ENCODE results near the gene DIAPH3. TPM values are rescaled to one million over a fixed set of nuclear protein-coding genes. Genes with fewer than 3 reads are reported as not detected.

DIAPH3 gene, protein sequence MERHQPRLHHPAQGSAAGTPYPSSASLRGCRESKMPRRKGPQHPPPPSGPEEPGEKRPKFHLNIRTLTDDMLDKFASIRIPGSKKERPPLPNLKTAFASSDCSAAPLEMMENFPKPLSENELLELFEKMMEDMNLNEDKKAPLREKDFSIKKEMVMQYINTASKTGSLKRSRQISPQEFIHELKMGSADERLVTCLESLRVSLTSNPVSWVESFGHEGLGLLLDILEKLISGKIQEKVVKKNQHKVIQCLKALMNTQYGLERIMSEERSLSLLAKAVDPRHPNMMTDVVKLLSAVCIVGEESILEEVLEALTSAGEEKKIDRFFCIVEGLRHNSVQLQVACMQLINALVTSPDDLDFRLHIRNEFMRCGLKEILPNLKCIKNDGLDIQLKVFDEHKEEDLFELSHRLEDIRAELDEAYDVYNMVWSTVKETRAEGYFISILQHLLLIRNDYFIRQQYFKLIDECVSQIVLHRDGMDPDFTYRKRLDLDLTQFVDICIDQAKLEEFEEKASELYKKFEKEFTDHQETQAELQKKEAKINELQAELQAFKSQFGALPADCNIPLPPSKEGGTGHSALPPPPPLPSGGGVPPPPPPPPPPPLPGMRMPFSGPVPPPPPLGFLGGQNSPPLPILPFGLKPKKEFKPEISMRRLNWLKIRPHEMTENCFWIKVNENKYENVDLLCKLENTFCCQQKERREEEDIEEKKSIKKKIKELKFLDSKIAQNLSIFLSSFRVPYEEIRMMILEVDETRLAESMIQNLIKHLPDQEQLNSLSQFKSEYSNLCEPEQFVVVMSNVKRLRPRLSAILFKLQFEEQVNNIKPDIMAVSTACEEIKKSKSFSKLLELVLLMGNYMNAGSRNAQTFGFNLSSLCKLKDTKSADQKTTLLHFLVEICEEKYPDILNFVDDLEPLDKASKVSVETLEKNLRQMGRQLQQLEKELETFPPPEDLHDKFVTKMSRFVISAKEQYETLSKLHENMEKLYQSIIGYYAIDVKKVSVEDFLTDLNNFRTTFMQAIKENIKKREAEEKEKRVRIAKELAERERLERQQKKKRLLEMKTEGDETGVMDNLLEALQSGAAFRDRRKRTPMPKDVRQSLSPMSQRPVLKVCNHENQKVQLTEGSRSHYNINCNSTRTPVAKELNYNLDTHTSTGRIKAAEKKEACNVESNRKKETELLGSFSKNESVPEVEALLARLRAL
- total RNA-seq (under 1 TPM; 0.08 to 0.11 TPM), total RNA-seq (0 to 71.7 (median 0.46) reads per million in 172 experiments)
- 0.21 TPM for polyA plus RNA-seq (2013, experiment 1 of 2)
- 0.44 TPM for polyA plus RNA-seq (2013, experiment 2 of 2)

- intact Hi-C loops (cut with DNase I, micrococcal nuclease), result loop anchor here (2.0 to 5.0 kb wide), 2 partner anchors 233 to 234 kb away; partner anchors contain the start of gene TDRD3 (in 2 of the 2)
- no peaks in the 10 kb centered on the region for H3K27me3 Mint-ChIP-seq
- CTCF ChIA-PET, result interaction anchor here (1.0 kb wide), 1 partner anchor 234 kb away, joined by 3 read pairs; the partner anchor contains the start of gene TDRD3
These were observed at the start of gene DIAPH3 for GRCh38 chr13:60163478-60164233. TSS of gene DIAPH3 (minus strand) at chr13:60163928. CDS start at chr13:60163766, 162 bp downstream.

DNA sequence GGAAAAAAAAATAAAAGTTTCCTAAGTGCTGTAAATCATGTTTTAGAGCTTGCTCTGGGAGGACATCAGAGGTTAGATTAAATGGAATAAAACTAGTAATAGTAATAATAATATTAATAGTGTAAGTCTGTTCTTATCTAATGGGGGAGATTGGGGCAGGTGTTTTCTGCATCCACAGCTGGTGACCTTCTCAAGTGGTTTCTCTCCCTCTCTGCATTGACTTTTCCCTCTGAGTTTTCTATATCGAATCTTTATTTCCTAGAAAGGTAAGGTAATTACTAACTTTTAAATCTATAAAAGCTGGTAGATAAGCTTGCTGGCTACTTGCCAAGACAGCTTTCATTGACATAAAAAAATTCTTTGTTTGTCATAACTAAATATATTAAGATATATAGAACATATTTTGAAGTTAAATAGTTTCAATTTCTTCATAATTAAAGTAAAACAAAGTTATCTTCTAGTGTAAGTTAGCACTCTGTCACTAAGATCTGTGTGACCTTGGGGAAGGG lies 49.6 kb upstream of the DIAPH3 start:
- ChIA-PET POLR2A (no interaction called here), CTCF (no interaction called here)
- Histone ChIP-seq H3K4me3 (ENCODE audit: low read length) (no peak overlapping the region), H3K9me3 (ENCODE audit: control insufficient read depth in 1 of 2, insufficient read depth in 1 of 2, low read length in 2 of 2) (no peaks in the 10 kb centered on the region), H3K27me3 (ENCODE audit: control insufficient read depth in 1 of 2, insufficient read depth in 2 of 2, low read length in 2 of 2) (peaks cover 3 to 9% of the 10 kb centered on the region in 2 experiments), H3K36me3 (ENCODE audit: insufficient read depth, low read length) (no peaks in the 10 kb centered on the region), H3K4me1 (ENCODE audit: insufficient read depth, low read length) (no peaks in the 10 kb centered on the region), H3K27ac (ENCODE audit: low read depth in 1 of 2, low read length in 2 of 2) (no peak overlapping the region)
- intact Hi-C loops (cut with DNase I, micrococcal nuclease), result no loop called here
- no peak for DNase-seq
- no peak for TF ChIP-seq CTCF (IDR thresholded peaks at IDR 0.05)
- no peaks in the 10 kb centered on the region for H3K9me3 Mint-ChIP-seq
- ATAC-seq (ENCODE audit: poor library complexity), result no peak
- no peaks in the 10 kb centered on the region for H3K36me3 Mint-ChIP-seq (ENCODE audit: low read depth)
- H3K27ac Mint-ChIP-seq, result no peak overlapping the region
- H3K4me1 Mint-ChIP-seq (ENCODE audit: low read depth), result no peaks in the 10 kb centered on the region
- peaks cover 19% of the 10 kb centered on the region for H3K27me3 Mint-ChIP-seq
- H3K4me3 Mint-ChIP-seq, result no peak overlapping the region

More at GRCh38 chr13:60163478-60164233, at the start of gene DIAPH3:
- ATAC-seq (ENCODE audit: poor library complexity), result peak; percentile 97
- POLR2A ChIA-PET, result interaction anchor here (1.4 to 2.8 kb wide), 2 partner anchors 10 to 233 kb away, joined by 4 to 13 read pairs; partner anchors contain the start of gene TDRD3
- peaks cover 13% of the 10 kb centered on the region for H3K4me1 ChIP-seq (ENCODE audit: insufficient read depth, low read length)
- H3K27ac ChIP-seq (ENCODE audit: low read depth in 1 of 2, low read length in 2 of 2), result peak within 1 kb of the TSS; percentile 46 to 77
- peaks cover 6% of the 10 kb centered on the region for H3K36me3 Mint-ChIP-seq (ENCODE audit: low read depth)
- DNase-seq, result peak; percentile 85 to 94 (median 90)
- H3K36me3 ChIP-seq (ENCODE audit: insufficient read depth, low read length), result no peaks in the 10 kb centered on the region
- H3K4me3 ChIP-seq (ENCODE audit: low read length), result peak within 1 kb of the TSS; percentile 71
- H3K27ac Mint-ChIP-seq, result peak within 1 kb of the TSS; percentile 89
- H3K9me3 Mint-ChIP-seq, result no peaks in the 10 kb centered on the region
- TF ChIP-seq CTCF (IDR thresholded peaks at IDR 0.05), result no peak
- peaks cover 31% of the 10 kb centered on the region for H3K4me1 Mint-ChIP-seq (ENCODE audit: low read depth)
- peak within 1 kb of the TSS; percentile 88 for H3K4me3 Mint-ChIP-seq
- H3K27me3 ChIP-seq (ENCODE audit: control insufficient read depth in 1 of 2, insufficient read depth in 2 of 2, low read length in 2 of 2), result no peaks in the 10 kb centered on the region
- H3K9me3 ChIP-seq (ENCODE audit: control insufficient read depth in 1 of 2, insufficient read depth in 1 of 2, low read length in 2 of 2), result no peaks in the 10 kb centered on the region

All from CD4-positive, alpha-beta T cell (primary cell).